ENCODE measurements around the gene TENT5C. TPM values are rescaled to one million over a fixed set of nuclear protein-coding genes. Genes with fewer than 3 reads are reported as not detected.

Gene TENT5C
- total RNA-seq, 2 donors from 2014 or later, result 75.1 to 86.2 TPM

- H3K36me3 Mint-ChIP-seq, result peaks cover 18% of the 10 kb centered on the region
- H3K27ac Mint-ChIP-seq, result peak overlapping the region; percentile 25 to 75
- H3K9me3 Mint-ChIP-seq, result peaks cover 4% of the 10 kb centered on the region
- no peak for DNase-seq (ENCODE audit: low spot score)
- H3K4me3 Mint-ChIP-seq, result no peak overlapping the region
- peaks cover 45 to 48% of the 10 kb centered on the region in 2 donors for H3K4me1 Mint-ChIP-seq (ENCODE audit: low read depth in 2 of 2)
- H3K27me3 Mint-ChIP-seq, result peaks cover 0 to 9% of the 10 kb centered on the region in 2 donors
- ATAC-seq, result no peak
Observed at GRCh38 chr1:117632269-117633067, 26.6 kb downstream of the TENT5C start.

GRCh38 chr1:117633068-117633345 lies 27.2 kb downstream of the TENT5C start:
- H3K27ac Mint-ChIP-seq, result peak overlapping the region; percentile 25 to 75
- DNase-seq (ENCODE audit: low spot score), result no peak
- no peak for ATAC-seq
- peaks cover 14% of the 10 kb centered on the region for H3K36me3 Mint-ChIP-seq
- peaks cover 42 to 46% of the 10 kb centered on the region in 2 donors for H3K4me1 Mint-ChIP-seq (ENCODE audit: low read depth in 2 of 2)
- peaks cover 4% of the 10 kb centered on the region for H3K9me3 Mint-ChIP-seq
- no peak overlapping the region for H3K4me3 Mint-ChIP-seq
- H3K27me3 Mint-ChIP-seq, result peaks cover 0 to 9% of the 10 kb centered on the region in 2 donors

- H3K27ac Mint-ChIP-seq, result no peak overlapping the region
- H3K9me3 Mint-ChIP-seq, result peaks cover 4% of the 10 kb centered on the region
- ATAC-seq (peak in 1 of 2 donors; percentile 56), DNase-seq (ENCODE audit: low spot score) (no peak)
- H3K36me3 Mint-ChIP-seq, result peaks cover 14% of the 10 kb centered on the region
- peaks cover 42 to 46% of the 10 kb centered on the region in 2 donors for H3K4me1 Mint-ChIP-seq (ENCODE audit: low read depth in 2 of 2)
- no peak overlapping the region for H3K4me3 Mint-ChIP-seq
- H3K27me3 Mint-ChIP-seq, result peaks cover 0 to 9% of the 10 kb centered on the region in 2 donors
Observed at GRCh38 chr1:117633423-117633822, 27.6 kb downstream of the TENT5C start.

- H3K9me3 Mint-ChIP-seq, result peaks cover 2% of the 10 kb centered on the region
- H3K27me3 Mint-ChIP-seq, result peaks cover 0 to 9% of the 10 kb centered on the region in 2 donors
- ATAC-seq (no peak), DNase-seq (ENCODE audit: low spot score) (no peak)
- H3K4me3 Mint-ChIP-seq, result no peak overlapping the region
- peaks cover 40 to 44% of the 10 kb centered on the region in 2 donors for H3K4me1 Mint-ChIP-seq (ENCODE audit: low read depth in 2 of 2)
- H3K36me3 Mint-ChIP-seq, result peaks cover 11% of the 10 kb centered on the region
- no peak overlapping the region for H3K27ac Mint-ChIP-seq
Observed at GRCh38 chr1:117633936-117634335, 28.1 kb downstream of the TENT5C start.

- Mint-ChIP-seq H3K4me3 (no peak overlapping the region), H3K36me3 (peaks cover 4% of the 10 kb centered on the region), H3K4me1 (ENCODE audit: low read depth in 2 of 2) (peaks cover 33 to 37% of the 10 kb centered on the region in 2 donors), H3K27me3 (peaks cover 0 to 9% of the 10 kb centered on the region in 2 donors), H3K27ac (peak overlapping the region in 1 of 2 donors; percentile 65), H3K9me3 (no peaks in the 10 kb centered on the region)
- ATAC-seq (no peak), DNase-seq (ENCODE audit: low spot score) (no peak)
Observed at GRCh38 chr1:117634631-117635030, 28.8 kb downstream of the TENT5C start.

- DNase-seq (ENCODE audit: low spot score) (no peak), ATAC-seq (no peak)
- Mint-ChIP-seq H3K27ac (peak overlapping the region in 1 of 2 donors; percentile 75), H3K4me1 (ENCODE audit: low read depth in 2 of 2) (peaks cover 24 to 28% of the 10 kb centered on the region in 2 donors), H3K9me3 (no peaks in the 10 kb centered on the region), H3K36me3 (no peaks in the 10 kb centered on the region), H3K4me3 (no peak overlapping the region), H3K27me3 (peaks cover 0 to 9% of the 10 kb centered on the region in 2 donors)
Observed at GRCh38 chr1:117635805-117636204, 30.0 kb downstream of the TENT5C start.

GRCh38 chr1:117636637-117637425 lies 31.0 kb downstream of the TENT5C start:
- DNase-seq (ENCODE audit: low spot score), result no peak
- no peak overlapping the region for H3K4me3 Mint-ChIP-seq
- no peaks in the 10 kb centered on the region for H3K36me3 Mint-ChIP-seq
- peaks cover 24 to 28% of the 10 kb centered on the region in 2 donors for H3K4me1 Mint-ChIP-seq (ENCODE audit: low read depth in 2 of 2)
- ATAC-seq, result no peak
- H3K9me3 Mint-ChIP-seq, result no peaks in the 10 kb centered on the region
- H3K27ac Mint-ChIP-seq, result peak overlapping the region in 1 of 2 donors; percentile 75
- H3K27me3 Mint-ChIP-seq, result peaks cover 0 to 9% of the 10 kb centered on the region in 2 donors

- no peaks in the 10 kb centered on the region for H3K9me3 Mint-ChIP-seq
- peaks cover 20 to 22% of the 10 kb centered on the region in 2 donors for H3K4me1 Mint-ChIP-seq (ENCODE audit: low read depth in 2 of 2)
- peak overlapping the region in 1 of 2 donors; percentile 75 for H3K27ac Mint-ChIP-seq
- H3K4me3 Mint-ChIP-seq, result no peak overlapping the region
- no peaks in the 10 kb centered on the region for H3K36me3 Mint-ChIP-seq
- DNase-seq (ENCODE audit: low spot score) (no peak), ATAC-seq (peak in 1 of 2 donors; percentile 26)
- peaks cover 0 to 5% of the 10 kb centered on the region in 2 donors for H3K27me3 Mint-ChIP-seq
Observed at GRCh38 chr1:117638141-117638540, 32.3 kb downstream of the TENT5C start.

- Mint-ChIP-seq H3K27ac (peak overlapping the region in 1 of 2 donors; percentile 8), H3K27me3 (peaks cover 0 to 5% of the 10 kb centered on the region in 2 donors), H3K9me3 (no peaks in the 10 kb centered on the region), H3K36me3 (no peaks in the 10 kb centered on the region), H3K4me1 (ENCODE audit: low read depth in 2 of 2) (peaks cover 16 to 22% of the 10 kb centered on the region in 2 donors), H3K4me3 (no peak overlapping the region)
- ATAC-seq (no peak), DNase-seq (ENCODE audit: low spot score) (no peak)
Observed at GRCh38 chr1:117638759-117639158, 32.9 kb downstream of the TENT5C start.

GRCh38 chr1:117639741-117640140 lies 33.9 kb downstream of the TENT5C start:
- Mint-ChIP-seq H3K4me1 (ENCODE audit: low read depth in 2 of 2) (peaks cover 19 to 22% of the 10 kb centered on the region in 2 donors), H3K27ac (no peak overlapping the region), H3K4me3 (no peak overlapping the region), H3K36me3 (no peaks in the 10 kb centered on the region), H3K9me3 (no peaks in the 10 kb centered on the region), H3K27me3 (peaks cover 0 to 8% of the 10 kb centered on the region in 2 donors)
- ATAC-seq (no peak), DNase-seq (ENCODE audit: low spot score) (no peak)

GRCh38 chr1:117641536-117641935 lies 35.7 kb downstream of the TENT5C start:
- no peaks in the 10 kb centered on the region for H3K36me3 Mint-ChIP-seq
- ATAC-seq (no peak), DNase-seq (ENCODE audit: low spot score) (no peak)
- no peaks in the 10 kb centered on the region for H3K9me3 Mint-ChIP-seq
- no peak overlapping the region for H3K4me3 Mint-ChIP-seq
- peaks cover 0 to 6% of the 10 kb centered on the region in 2 donors for H3K27me3 Mint-ChIP-seq
- no peak overlapping the region for H3K27ac Mint-ChIP-seq
- H3K4me1 Mint-ChIP-seq (ENCODE audit: low read depth in 2 of 2), result peaks cover 7 to 24% of the 10 kb centered on the region in 2 donors

GRCh38 chr1:117642963-117643362 lies 37.1 kb downstream of the TENT5C start:
- peaks cover 0 to 8% of the 10 kb centered on the region in 2 donors for H3K27me3 Mint-ChIP-seq
- no peaks in the 10 kb centered on the region for H3K9me3 Mint-ChIP-seq
- no peak overlapping the region for H3K4me3 Mint-ChIP-seq
- no peak overlapping the region for H3K27ac Mint-ChIP-seq
- peaks cover 0 to 16% of the 10 kb centered on the region in 2 donors for H3K4me1 Mint-ChIP-seq (ENCODE audit: low read depth in 2 of 2)
- DNase-seq (ENCODE audit: low spot score) (peak; percentile 16), ATAC-seq (no peak)
- H3K36me3 Mint-ChIP-seq, result no peaks in the 10 kb centered on the region

- peaks cover 0 to 14% of the 10 kb centered on the region in 2 donors for H3K27me3 Mint-ChIP-seq
- DNase-seq (ENCODE audit: low spot score) (no peak), ATAC-seq (no peak)
- no peaks in the 10 kb centered on the region for H3K36me3 Mint-ChIP-seq
- H3K9me3 Mint-ChIP-seq, result no peaks in the 10 kb centered on the region
- H3K4me1 Mint-ChIP-seq (ENCODE audit: low read depth in 2 of 2), result peaks cover 4 to 19% of the 10 kb centered on the region in 2 donors
- no peak overlapping the region for H3K27ac Mint-ChIP-seq
- H3K4me3 Mint-ChIP-seq, result no peak overlapping the region
Observed at GRCh38 chr1:117643601-117644000, 37.8 kb downstream of the TENT5C start.

Data from natural killer cell treated with Interleukin-12 subunit alpha and Interleukin-12 subunit beta and Interleukin-15 and Interleukin-18, amount 100 ng/mL, for 72 hours (primary cell).